Small intestine (tissue), 7 donors: ENCODE measurements around the gene SNRPB2. TPM values are rescaled to one million over a fixed set of nuclear protein-coding genes. Genes with fewer than 3 reads are reported as not detected.

ENCODE experiments used
- DNase-seq, 2 donors: peaks; one replicate each; pipeline versions ENCODE4 v3.0.0 to v3.0.0-alpha.2; 2013
- FAIRE-seq: peaks from 2 replicates; lab custom pipeline; 2012; peaks lifted over from hg19 to GRCh38; lab: Jason Lieb, UNC
- H3K27ac ChIP-seq, 3 donors: one replicate each; pipeline ENCODE4 v1.5.1; 2013; ENCODE audit warnings: low read length in 2 of 3, mild to moderate bottlenecking in 2 of 3, control low read depth in 1 of 3, inconsistent platforms in 1 of 3, low read depth in 1 of 3, moderate library complexity in 1 of 3
- H3K27me3 ChIP-seq, 3 donors: one replicate each; pipeline ENCODE4 v1.6.1; 2013; ENCODE audit warnings: low read length in 3 of 3, inconsistent platforms in 1 of 3; ENCODE audit not compliant: control insufficient read depth in 3 of 3, insufficient read depth in 3 of 3
- H3K36me3 ChIP-seq, 3 donors: one replicate each; pipeline ENCODE4 v1.6.1; 2013; ENCODE audit warnings: low read length in 3 of 3, inconsistent platforms in 1 of 3, low read depth in 1 of 3, mild to moderate bottlenecking in 1 of 3, moderate library complexity in 1 of 3; ENCODE audit not compliant: control insufficient read depth in 3 of 3, insufficient read depth in 2 of 3
- H3K4me1 ChIP-seq, 3 donors: one replicate each; pipeline ENCODE4 v1.6.1; 2013; ENCODE audit warnings: low read length in 2 of 3, inconsistent platforms in 1 of 3, low read depth in 1 of 3, mild to moderate bottlenecking in 1 of 3, moderate library complexity in 1 of 3; ENCODE audit not compliant: control insufficient read depth in 3 of 3, insufficient read depth in 2 of 3
- H3K4me3 ChIP-seq, 3 donors: one replicate each; pipeline ENCODE4 v1.5.1; 2013; ENCODE audit warnings: low read length in 3 of 3, control low read depth in 1 of 3, inconsistent platforms in 1 of 3, low read depth in 1 of 3, mild to moderate bottlenecking in 1 of 3, moderate library complexity in 1 of 3
- H3K9me3 ChIP-seq, 2 donors: one replicate each; pipeline ENCODE4 v1.6.1; 2013; ENCODE audit warnings: low read depth in 1 of 2, low read length in 1 of 2; ENCODE audit not compliant: control insufficient read depth in 2 of 2, insufficient read depth in 1 of 2
- WGBS, 3 donors: extraction: QIAGEN DNeasy Blood & Tissue Kit; methylation state at CpG; one replicate each; pipeline ENCODE4 v1.1.7; 2013; 5-methylcytosine and 5-hydroxymethylcytosine counted together
- polyA plus RNA-seq, 4 donors: library from polyadenylated mRNA; stranded (reverse) in 3 of 4; unstranded in 1 of 4; fragments of 200-250 nt in 3 of 4; fragments of 120-200 nt in 1 of 4; gene quantifications; one replicate each; pipeline versions ENCODE4 v1.2.1 to v1.2.3, GENCODE V29; 2013
- donor health status: healthy with polysubstance abuse.
- donor health status: control.
- donor health status: control.
- donor health status: Bipolar disorder and iron deficiency.
- donor health status: healthy.

SNRPB2 gene
- polyA plus RNA-seq, 4 donors: 48.9 to 73.6 (median 66.3) TPM

DNA sequence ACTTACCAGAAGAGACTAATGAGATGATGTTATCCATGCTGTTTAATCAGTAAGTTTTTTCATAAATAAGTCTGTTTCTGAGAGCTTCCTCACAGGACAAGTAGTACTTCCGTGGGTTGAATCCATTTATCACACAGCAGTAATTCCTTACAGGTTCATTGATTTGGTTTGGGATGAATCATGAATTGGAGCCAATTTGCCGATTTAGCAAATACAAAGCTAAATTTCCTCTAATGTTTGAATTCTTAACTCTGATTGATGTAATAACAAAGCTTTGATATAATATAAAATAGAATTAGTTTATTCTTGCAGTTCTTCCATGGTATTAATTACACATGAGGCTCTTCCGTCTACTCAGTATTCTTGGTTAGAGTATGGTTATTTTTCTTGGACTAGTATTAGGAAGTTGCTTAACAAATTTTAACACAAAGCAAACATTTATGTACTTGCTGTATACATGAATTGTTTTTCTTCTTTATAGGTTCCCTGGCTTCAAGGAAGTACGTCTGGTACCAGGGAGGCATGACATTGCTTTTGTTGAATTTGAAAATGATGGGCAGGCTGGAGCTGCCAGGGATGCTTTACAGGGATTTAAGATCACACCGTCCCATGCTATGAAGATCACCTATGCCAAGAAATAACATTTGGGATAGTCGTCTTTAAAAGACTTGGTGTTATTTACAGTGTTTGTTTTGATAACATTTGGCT lies 10.7 kb downstream of the SNRPB2 start:
- no peaks in the 10 kb centered on the region for H3K27me3 ChIP-seq
- no peaks in the 10 kb centered on the region for H3K4me1 ChIP-seq
- DNase-seq (no peak), FAIRE-seq (no peak)
- H3K27ac ChIP-seq: no peak overlapping the region
- H3K36me3 ChIP-seq: peaks cover 3 to 16% (median 9%) of the 10 kb centered on the region in 3 donors
- no peaks in the 10 kb centered on the region for H3K9me3 ChIP-seq
- WGBS, 3 donors: 90 to 92% (median 90%) methylated on average over 6 of the region's 6 CpGs
- no peak overlapping the region for H3K4me3 ChIP-seq

GRCh38 chr20:16744178-16744807 lies 14.5 kb downstream of the SNRPB2 start:
- peaks cover 2 to 6% (median 2%) of the 10 kb centered on the region in 3 donors for H3K36me3 ChIP-seq
- 83 to 86% (median 85%) methylated on average over 3 of the region's 3 CpGs for WGBS, 3 donors
- no peak overlapping the region for H3K27ac ChIP-seq
- no peaks in the 10 kb centered on the region for H3K4me1 ChIP-seq
- H3K27me3 ChIP-seq: peaks cover 0 to 3% (median 0%) of the 10 kb centered on the region in 3 donors
- FAIRE-seq (no peak), DNase-seq (no peak)
- H3K9me3 ChIP-seq: no peaks in the 10 kb centered on the region
- H3K4me3 ChIP-seq: no peak overlapping the region

DNA sequence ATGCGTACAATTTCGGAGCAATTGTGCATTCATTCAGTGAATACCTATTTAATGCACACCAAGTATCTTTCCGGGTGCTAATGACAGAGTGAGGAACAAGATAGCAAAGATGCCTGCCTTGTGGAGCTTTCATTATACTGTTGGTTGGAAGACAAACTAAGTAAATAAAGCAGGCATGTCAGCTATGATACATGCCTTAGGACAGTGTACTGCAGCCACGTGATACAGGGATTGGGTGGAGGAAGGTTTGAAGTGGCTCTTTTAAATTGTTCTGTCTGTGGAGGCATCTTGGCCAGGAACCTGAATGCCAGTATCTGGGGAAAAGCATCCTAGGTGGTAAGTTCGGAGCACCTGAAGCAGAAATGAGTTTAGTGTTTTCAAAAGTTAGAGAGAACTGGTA lies 15.4 kb downstream of the SNRPB2 start:
- no peaks in the 10 kb centered on the region for H3K4me1 ChIP-seq
- H3K9me3 ChIP-seq: no peaks in the 10 kb centered on the region
- FAIRE-seq (no peak), DNase-seq (no peak)
- H3K27ac ChIP-seq: no peak overlapping the region
- H3K4me3 ChIP-seq: no peak overlapping the region
- H3K27me3 ChIP-seq: peaks cover 0 to 4% (median 2%) of the 10 kb centered on the region in 3 donors
- H3K36me3 ChIP-seq: peaks cover 2 to 5% (median 2%) of the 10 kb centered on the region in 3 donors
- 62 to 81% (median 70%) methylated on average over 5 of the region's 5 CpGs for WGBS, 3 donors

GRCh38 chr20:16747291-16747811 lies 17.5 kb downstream of the SNRPB2 start:
- no peak overlapping the region for H3K27ac ChIP-seq
- no peak for DNase-seq
- no peak for FAIRE-seq

DNA sequence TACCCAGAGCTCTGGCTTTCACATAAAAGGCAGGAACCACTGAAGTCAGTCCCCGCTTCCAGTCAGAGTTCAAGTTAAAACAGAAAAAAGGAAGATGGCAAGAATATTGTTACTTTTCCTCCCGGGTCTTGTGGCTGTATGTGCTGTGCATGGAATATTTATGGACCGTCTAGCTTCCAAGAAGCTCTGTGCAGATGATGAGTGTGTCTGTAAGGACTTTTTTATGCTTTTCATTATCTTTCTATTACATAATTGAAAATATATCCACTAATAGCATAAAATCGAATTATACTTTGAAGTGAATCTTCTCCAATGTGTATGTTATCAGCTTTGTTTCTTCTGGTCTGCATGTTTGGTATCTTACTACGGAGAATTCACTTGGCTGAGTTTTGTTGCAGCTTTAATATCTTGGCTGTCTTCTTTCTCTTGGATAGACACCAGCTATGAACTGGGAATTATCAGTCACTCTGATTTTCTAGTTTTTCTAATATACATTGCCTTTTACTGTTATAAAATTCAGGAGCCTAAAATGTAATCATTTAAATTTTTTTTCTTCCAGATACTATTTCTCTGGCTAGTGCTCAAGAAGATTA lies 18.6 kb downstream of the SNRPB2 start, which contains the start of gene OTOR:
TSS of gene OTOR (plus strand) at position 51 of the 593 bp plus-strand sequence. CDS start at position 95, 44 bp downstream.
- Histone ChIP-seq H3K4me3 (no peak within 1 kb of the TSS), H3K9me3 (no peaks in the 10 kb centered on the region), H3K36me3 (no peaks in the 10 kb centered on the region), H3K4me1 (no peaks in the 10 kb centered on the region), H3K27me3 (peaks cover 0 to 4% (median 2%) of the 10 kb centered on the region in 3 donors), H3K27ac (no peak within 1 kb of the TSS)
- WGBS, 3 donors: 77 to 83% (median 79%) methylated on average over 5 of the region's 5 CpGs
- FAIRE-seq (no peak), DNase-seq (no peak)

More at GRCh38 chr20:16747291-16747811, 17.5 kb downstream of the SNRPB2 start:
- whole genome bisulfite sequencing, 3 donors: 39 to 58% (median 45%) methylated on average over 3 of the region's 3 CpGs
- peaks cover 0 to 4% (median 2%) of the 10 kb centered on the region in 3 donors for H3K27me3 ChIP-seq
- H3K4me1 ChIP-seq: no peaks in the 10 kb centered on the region
- H3K4me3 ChIP-seq: no peak overlapping the region
- H3K9me3 ChIP-seq: no peaks in the 10 kb centered on the region
- H3K36me3 ChIP-seq: peaks cover 0 to 2% (median 0%) of the 10 kb centered on the region in 3 donors

DNA sequence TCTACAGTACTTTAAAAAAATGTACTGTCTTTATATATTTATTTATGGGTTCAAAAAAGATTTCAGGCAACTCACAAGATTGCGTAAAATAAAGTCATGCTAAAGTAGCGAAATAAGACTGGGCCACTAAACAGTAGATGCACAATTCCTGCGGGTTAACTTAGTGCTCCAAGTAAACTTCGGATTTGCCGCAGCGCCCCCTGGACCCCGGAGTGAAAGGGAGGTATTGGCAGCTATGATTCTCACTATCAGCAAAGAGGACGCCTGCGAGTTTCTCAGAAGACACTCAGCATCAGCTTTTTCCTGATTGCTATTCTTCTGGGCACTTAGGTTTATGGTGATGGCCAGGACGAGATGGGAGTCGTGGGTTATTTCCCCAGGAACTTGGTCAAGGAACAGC lies 19.7 kb downstream of the SNRPB2 start:
- Histone ChIP-seq H3K4me1 (no peaks in the 10 kb centered on the region), H3K4me3 (no peak overlapping the region), H3K9me3 (no peaks in the 10 kb centered on the region), H3K36me3 (no peaks in the 10 kb centered on the region), H3K27me3 (peaks cover 0 to 4% (median 2%) of the 10 kb centered on the region in 3 donors), H3K27ac (no peak overlapping the region)
- 51 to 57% (median 56%) methylated on average over 11 of the region's 11 CpGs for WGBS, 3 donors
- FAIRE-seq: no peak
- no peak for DNase-seq

DNA sequence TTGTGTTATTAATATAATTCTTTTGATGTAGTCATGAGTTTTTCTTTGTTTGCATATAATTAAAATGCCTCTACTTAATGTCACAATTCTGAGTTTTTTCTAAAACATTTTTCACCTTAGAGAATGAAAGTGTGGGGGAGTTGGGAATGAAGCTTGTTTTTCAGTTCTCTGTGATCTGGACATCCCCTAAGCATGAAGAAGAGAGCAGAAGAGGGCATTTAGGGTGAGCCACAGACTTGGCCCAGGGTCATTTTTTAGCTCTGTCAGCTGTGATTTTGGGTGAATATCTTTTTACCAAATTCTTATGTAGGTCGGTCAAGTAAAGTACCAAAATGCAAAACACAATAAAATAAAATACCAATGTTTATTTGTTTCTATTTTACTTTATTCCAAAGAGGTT lies 22.3 kb downstream of the SNRPB2 start:
- no peaks in the 10 kb centered on the region for H3K36me3 ChIP-seq
- peaks cover 0 to 9% of the 10 kb centered on the region in 2 donors for H3K9me3 ChIP-seq
- no peak overlapping the region for H3K4me3 ChIP-seq
- FAIRE-seq (no peak), DNase-seq (no peak)
- peaks cover 0 to 4% (median 2%) of the 10 kb centered on the region in 3 donors for H3K27me3 ChIP-seq
- WGBS, 3 donors: 82 to 96% (median 94%) methylated on average over 1 of the region's 1 CpG
- no peak overlapping the region for H3K27ac ChIP-seq
- no peaks in the 10 kb centered on the region for H3K4me1 ChIP-seq

DNA sequence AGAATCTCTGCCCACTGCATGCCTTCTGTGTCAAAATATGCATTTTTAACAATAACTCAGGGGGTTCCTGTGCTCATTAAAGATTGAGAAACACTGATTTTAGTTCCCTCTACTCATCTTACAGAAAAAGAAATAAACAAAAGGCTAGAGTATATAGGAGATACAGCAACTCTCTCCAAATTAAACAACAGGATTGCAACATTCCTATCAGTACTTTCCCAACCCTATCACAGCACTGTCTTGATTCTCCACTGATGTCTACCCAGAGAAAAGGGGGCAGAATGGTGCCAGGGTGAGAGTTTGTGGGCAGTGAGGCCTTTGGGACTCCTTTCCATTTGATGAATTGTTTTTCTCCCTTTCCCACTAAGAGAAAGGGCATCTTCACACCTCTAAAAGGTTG lies 23.1 kb downstream of the SNRPB2 start:
- Histone ChIP-seq H3K27me3 (peaks cover 0 to 2% (median 2%) of the 10 kb centered on the region in 3 donors), H3K9me3 (peaks cover 0 to 9% of the 10 kb centered on the region in 2 donors), H3K36me3 (no peaks in the 10 kb centered on the region), H3K4me1 (no peaks in the 10 kb centered on the region), H3K4me3 (no peak overlapping the region), H3K27ac (no peak overlapping the region)
- FAIRE-seq (no peak), DNase-seq (no peak)
